Neural cell (in vitro differentiated cells): ENCODE results near the gene SSTR4. TPM values are rescaled to one million over a fixed set of nuclear protein-coding genes. Genes with fewer than 3 reads are reported as not detected.

Experiments
- H2AFZ ChIP-seq: fragments of 200-600, 300-800 bp; sonication (generic), shearing (Covaris generic); 2 replicates; pipeline ENCODE4 v1.6.0; 2014; ENCODE audit warnings: low read depth, mild to moderate bottlenecking, antibody characterized with exemption, low read length, moderate library complexity
- H3F3A ChIP-seq: fragments of 200-600 bp; shearing (Covaris generic); 2 replicates; pipeline ENCODE4 v1.6.1; 2016; ENCODE audit warnings: mild to moderate bottlenecking, moderate library complexity, mixed read lengths, antibody characterized with exemption, low read length; ENCODE audit not compliant: insufficient read depth, poor library complexity, severe bottlenecking
- H3K27ac ChIP-seq: fragments of 200-600, 300-800 bp; sonication (generic), shearing (Covaris generic); 2 replicates; pipeline ENCODE4 v1.5.1; 2014; ENCODE audit warnings: mild to moderate bottlenecking, low read length, moderate library complexity
- H3K27me3 ChIP-seq: fragments of 300-800, 200-600 bp; sonication (generic), shearing (Covaris generic); 2 replicates; pipeline ENCODE4 v1.6.0; 2014; ENCODE audit warnings: mild to moderate bottlenecking, low read depth, low read length, moderate library complexity; ENCODE audit not compliant: insufficient read depth
- H3K36me3 ChIP-seq: fragments of 300-800, 200-600 bp; sonication (generic), shearing (Covaris generic); 2 replicates; pipeline ENCODE4 v1.5.1; 2014; ENCODE audit warnings: mild to moderate bottlenecking, antibody characterized with exemption, low read length, moderate library complexity; ENCODE audit not compliant: insufficient read depth
- H3K4me2 ChIP-seq: fragments of 300-800, 200-600 bp; sonication (generic), shearing (Covaris generic); 2 replicates; pipeline ENCODE4 v1.6.0; 2014; ENCODE audit warnings: mild to moderate bottlenecking, low read length
- H3K4me3 ChIP-seq: fragments of 300-800, 200-600 bp; sonication (generic), shearing (Covaris generic); 2 replicates; pipeline ENCODE4 v1.5.1; 2014; ENCODE audit warnings: mild to moderate bottlenecking, low read length, moderate library complexity
- H3K79me2 ChIP-seq: fragments of 200-600 bp; shearing (Covaris generic); replicated peaks from 2 replicates; pipeline ENCODE4 v1.6.0; 2014; ENCODE audit warnings: mild to moderate bottlenecking, low read length, moderate library complexity; ENCODE audit not compliant: insufficient read depth
- H3K9ac ChIP-seq: fragments of 300-800, 200-600 bp; sonication (generic), shearing (Covaris generic); 2 replicates; pipeline ENCODE4 v1.6.1; 2016; ENCODE audit warnings: mild to moderate bottlenecking, low read length, mixed read lengths
- H3K9me2 ChIP-seq: fragments of 200-600 bp; shearing (Covaris generic); 2 replicates; pipeline ENCODE4 v1.6.1; 2016; ENCODE audit warnings: mild to moderate bottlenecking, low read length, mixed read lengths; ENCODE audit not compliant: insufficient read depth
- H3K9me3 ChIP-seq: fragments of 200-600, 300-800 bp; sonication (generic), shearing (Covaris generic); 2 replicates; pipeline ENCODE4 v1.6.1; 2016; ENCODE audit warnings: mild to moderate bottlenecking, mixed run types, low read length, moderate library complexity, mixed read lengths
- H4K20me1 ChIP-seq: fragments of 200-600 bp; shearing (Covaris generic); 2 replicates; pipeline ENCODE4 v1.6.1; 2016; ENCODE audit warnings: mild to moderate bottlenecking, mixed run types; ENCODE audit not compliant: insufficient read depth
- EP300 ChIP-seq: fragments of 450-650 bp; conservative IDR thresholded peaks from 2 replicates; pipeline ENCODE4 v1.6.1; 2014; ENCODE audit warnings: antibody characterized with exemption, mild to moderate bottlenecking, moderate library complexity; ENCODE audit not compliant: poor library complexity, severe bottlenecking
- EZH2 ChIP-seq: fragments of 200-600, 300-800 bp; shearing (Covaris generic), sonication (generic); IDR thresholded peaks from 2 replicates; pipeline ENCODE4 v1.6.1; 2014; ENCODE audit warnings: antibody characterized with exemption, low read length, borderline replicate concordance, mild to moderate bottlenecking; ENCODE audit not compliant: insufficient read depth, poor library complexity, severe bottlenecking
- MXI1 ChIP-seq: fragments of 450-650 bp; conservative IDR thresholded peaks from 2 replicates; pipeline ENCODE4 v1.6.1; 2014; ENCODE audit warnings: antibody characterized with exemption, mild to moderate bottlenecking; ENCODE audit not compliant: poor library complexity, severe bottlenecking
- POLR2AphosphoS5 ChIP-seq: IDR thresholded peaks from 2 replicates; pipeline ENCODE4 v1.6.1; 2012
- RAD21 ChIP-seq: fragments of 450-650 bp; conservative IDR thresholded peaks from 2 replicates; pipeline ENCODE4 v1.6.1; 2014; ENCODE audit warnings: antibody characterized with exemption, mild to moderate bottlenecking, moderate library complexity
- SMC3 ChIP-seq: fragments of 450-650 bp; conservative IDR thresholded peaks from 2 replicates; pipeline ENCODE4 v1.6.1; 2014; ENCODE audit warnings: antibody characterized with exemption, mild to moderate bottlenecking, moderate library complexity; ENCODE audit not compliant: poor library complexity
- TAF1 ChIP-seq: IDR thresholded peaks from 2 replicates; pipeline ENCODE4 v1.6.1; 2012; ENCODE audit warnings: low read depth
- polyA plus RNA-seq: library from polyadenylated mRNA; depleted of rRNA; stranded (reverse); fragments of >200 nt; gene quantifications from 2 replicates; pipeline ENCODE4 v1.2.3, GENCODE V29; 2014
- TF ChIP-seq, protein P1 (sequence below): IDR thresholded peaks from 2 replicates; pipeline ENCODE4 v1.6.1; 2012; ENCODE audit warnings: borderline replicate concordance
- TF ChIP-seq, protein P2 (sequence below): fragments of 450-650 bp; IDR thresholded peaks from 2 replicates; pipeline ENCODE4 v1.5.1; 2014; ENCODE audit warnings: antibody characterized with exemption, mild to moderate bottlenecking, moderate library complexity; ENCODE audit not compliant: poor library complexity, severe bottlenecking

The SSTR4 gene
- polyA plus RNA-seq, 1 donor from 2014 or later: not detected

DNA sequence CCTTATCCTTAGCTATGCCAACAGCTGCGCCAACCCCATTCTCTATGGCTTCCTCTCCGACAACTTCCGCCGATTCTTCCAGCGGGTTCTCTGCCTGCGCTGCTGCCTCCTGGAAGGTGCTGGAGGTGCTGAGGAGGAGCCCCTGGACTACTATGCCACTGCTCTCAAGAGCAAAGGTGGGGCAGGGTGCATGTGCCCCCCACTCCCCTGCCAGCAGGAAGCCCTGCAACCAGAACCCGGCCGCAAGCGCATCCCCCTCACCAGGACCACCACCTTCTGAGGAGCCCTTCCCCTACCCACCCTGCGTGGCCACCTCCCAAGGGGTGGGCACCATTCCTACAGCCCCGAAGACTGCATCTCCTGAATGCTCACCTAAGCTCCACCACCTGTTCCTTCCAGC, 1.3 kb downstream of the SSTR4 start:
- TF ChIP-seq, protein P1, sequence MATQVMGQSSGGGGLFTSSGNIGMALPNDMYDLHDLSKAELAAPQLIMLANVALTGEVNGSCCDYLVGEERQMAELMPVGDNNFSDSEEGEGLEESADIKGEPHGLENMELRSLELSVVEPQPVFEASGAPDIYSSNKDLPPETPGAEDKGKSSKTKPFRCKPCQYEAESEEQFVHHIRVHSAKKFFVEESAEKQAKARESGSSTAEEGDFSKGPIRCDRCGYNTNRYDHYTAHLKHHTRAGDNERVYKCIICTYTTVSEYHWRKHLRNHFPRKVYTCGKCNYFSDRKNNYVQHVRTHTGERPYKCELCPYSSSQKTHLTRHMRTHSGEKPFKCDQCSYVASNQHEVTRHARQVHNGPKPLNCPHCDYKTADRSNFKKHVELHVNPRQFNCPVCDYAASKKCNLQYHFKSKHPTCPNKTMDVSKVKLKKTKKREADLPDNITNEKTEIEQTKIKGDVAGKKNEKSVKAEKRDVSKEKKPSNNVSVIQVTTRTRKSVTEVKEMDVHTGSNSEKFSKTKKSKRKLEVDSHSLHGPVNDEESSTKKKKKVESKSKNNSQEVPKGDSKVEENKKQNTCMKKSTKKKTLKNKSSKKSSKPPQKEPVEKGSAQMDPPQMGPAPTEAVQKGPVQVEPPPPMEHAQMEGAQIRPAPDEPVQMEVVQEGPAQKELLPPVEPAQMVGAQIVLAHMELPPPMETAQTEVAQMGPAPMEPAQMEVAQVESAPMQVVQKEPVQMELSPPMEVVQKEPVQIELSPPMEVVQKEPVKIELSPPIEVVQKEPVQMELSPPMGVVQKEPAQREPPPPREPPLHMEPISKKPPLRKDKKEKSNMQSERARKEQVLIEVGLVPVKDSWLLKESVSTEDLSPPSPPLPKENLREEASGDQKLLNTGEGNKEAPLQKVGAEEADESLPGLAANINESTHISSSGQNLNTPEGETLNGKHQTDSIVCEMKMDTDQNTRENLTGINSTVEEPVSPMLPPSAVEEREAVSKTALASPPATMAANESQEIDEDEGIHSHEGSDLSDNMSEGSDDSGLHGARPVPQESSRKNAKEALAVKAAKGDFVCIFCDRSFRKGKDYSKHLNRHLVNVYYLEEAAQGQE: no peak
- TF ChIP-seq RAD21 (no peak), MXI1 (no peak), TAF1 (no peak), POLR2AphosphoS5 (no peak), SMC3 (no peak), EZH2 (no peak), EP300 (no peak)
- TF ChIP-seq, protein P2, sequence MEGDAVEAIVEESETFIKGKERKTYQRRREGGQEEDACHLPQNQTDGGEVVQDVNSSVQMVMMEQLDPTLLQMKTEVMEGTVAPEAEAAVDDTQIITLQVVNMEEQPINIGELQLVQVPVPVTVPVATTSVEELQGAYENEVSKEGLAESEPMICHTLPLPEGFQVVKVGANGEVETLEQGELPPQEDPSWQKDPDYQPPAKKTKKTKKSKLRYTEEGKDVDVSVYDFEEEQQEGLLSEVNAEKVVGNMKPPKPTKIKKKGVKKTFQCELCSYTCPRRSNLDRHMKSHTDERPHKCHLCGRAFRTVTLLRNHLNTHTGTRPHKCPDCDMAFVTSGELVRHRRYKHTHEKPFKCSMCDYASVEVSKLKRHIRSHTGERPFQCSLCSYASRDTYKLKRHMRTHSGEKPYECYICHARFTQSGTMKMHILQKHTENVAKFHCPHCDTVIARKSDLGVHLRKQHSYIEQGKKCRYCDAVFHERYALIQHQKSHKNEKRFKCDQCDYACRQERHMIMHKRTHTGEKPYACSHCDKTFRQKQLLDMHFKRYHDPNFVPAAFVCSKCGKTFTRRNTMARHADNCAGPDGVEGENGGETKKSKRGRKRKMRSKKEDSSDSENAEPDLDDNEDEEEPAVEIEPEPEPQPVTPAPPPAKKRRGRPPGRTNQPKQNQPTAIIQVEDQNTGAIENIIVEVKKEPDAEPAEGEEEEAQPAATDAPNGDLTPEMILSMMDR: no peak
- H3K27me3 ChIP-seq: peaks cover 62% of the 10 kb centered on the region
- H3F3A ChIP-seq: no peaks in the 10 kb centered on the region
- H3K79me2 ChIP-seq: no peaks in the 10 kb centered on the region
- no peak overlapping the region for H3K4me3 ChIP-seq
- H3K9me2 ChIP-seq: no peaks in the 10 kb centered on the region
- H3K27ac ChIP-seq: no peak overlapping the region
- no peak overlapping the region for H2AFZ ChIP-seq
- H3K4me2 ChIP-seq: no peak overlapping the region
- H3K9ac ChIP-seq: no peak overlapping the region
- no peaks in the 10 kb centered on the region for H3K36me3 ChIP-seq
- no peaks in the 10 kb centered on the region for H3K9me3 ChIP-seq
- no peaks in the 10 kb centered on the region for H4K20me1 ChIP-seq

GRCh38 chr20:23037017-23037481, 1.9 kb downstream of the SSTR4 start:
- Histone ChIP-seq H4K20me1 (no peaks in the 10 kb centered on the region), H3K27ac (no peak overlapping the region), H3K27me3 (peaks cover 68% of the 10 kb centered on the region), H3K4me3 (no peak overlapping the region), H3K4me2 (no peak overlapping the region), H3K9me2 (no peaks in the 10 kb centered on the region), H3K9me3 (no peaks in the 10 kb centered on the region), H3K9ac (no peak overlapping the region), H3K79me2 (no peaks in the 10 kb centered on the region), H3K36me3 (no peaks in the 10 kb centered on the region), H2AFZ (no peak overlapping the region), H3F3A (no peaks in the 10 kb centered on the region)
- TF ChIP-seq RAD21: no peak
- TF ChIP-seq MXI1: no peak
- no peak for TF ChIP-seq SMC3
- TF ChIP-seq, protein P2: no peak
- no peak for TF ChIP-seq EZH2
- no peak for TF ChIP-seq EP300
- TF ChIP-seq, protein P1: no peak
- TF ChIP-seq TAF1: no peak
- TF ChIP-seq POLR2AphosphoS5: no peak
